Measurements from ENCODE around the gene SLC4A2. TPM values are rescaled to one million over a fixed set of nuclear protein-coding genes. Genes with fewer than 3 reads are reported as not detected.
A peak's percentile ranks its signal among the peaks of the same experiment; 100 is the strongest.

Gene SLC4A2
- total and polyA plus RNA-seq, 5 donors from 2014 or later = 11.6 to 71.7 (median 13.0) TPM

DNA sequence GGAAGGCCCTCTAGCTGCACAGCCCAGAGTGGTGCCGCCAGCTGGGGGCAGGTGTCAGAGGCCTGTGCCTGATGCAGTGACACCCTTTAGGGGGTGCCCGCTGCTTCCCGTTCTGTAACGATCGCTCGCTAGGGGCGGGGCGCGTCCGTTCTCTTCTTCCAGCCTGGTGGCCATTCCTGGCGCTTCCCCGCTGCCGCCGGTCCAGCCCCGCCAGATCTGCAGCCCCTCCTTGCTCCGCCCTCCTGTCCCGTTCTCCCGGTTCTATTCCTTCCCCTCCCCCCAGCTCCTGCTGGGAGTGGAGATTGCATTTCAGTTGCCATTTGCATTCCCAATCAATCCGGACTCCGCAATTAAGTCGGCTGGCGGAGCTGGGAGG, 66.1 kb downstream of the SLC4A2 start:
- DNase-seq (no peak), ATAC-seq (ENCODE audit: low read depth in 2 of 2) (no peak)
- no peaks in the 10 kb centered on the region for H3K9me3 Mint-ChIP-seq
- Histone ChIP-seq H3K27ac (ENCODE audit: insufficient read depth, low read length, poor library complexity, severe bottlenecking) (no peak overlapping the region), H3K4me3 (ENCODE audit: low read depth, low read length) (no peak overlapping the region), H3K4me1 (ENCODE audit: control insufficient read depth, insufficient read depth, low read length, poor library complexity, severe bottlenecking) (no peaks in the 10 kb centered on the region), H3K36me3 (ENCODE audit: control insufficient read depth, insufficient read depth, low read length) (peaks cover 4% of the 10 kb centered on the region), H3K9me3 (ENCODE audit: control insufficient read depth in 2 of 2, low read length in 2 of 2) (no peaks in the 10 kb centered on the region), H3K27me3 (ENCODE audit: control insufficient read depth, insufficient read depth, low read length) (no peaks in the 10 kb centered on the region)
- peaks cover 12% of the 10 kb centered on the region for H3K36me3 Mint-ChIP-seq
- H3K4me3 Mint-ChIP-seq = no peak overlapping the region
- H3K27me3 Mint-ChIP-seq = peaks cover 7% of the 10 kb centered on the region
- peaks cover 0 to 7% (median 6%) of the 10 kb centered on the region in 4 donors for H3K4me1 Mint-ChIP-seq
- H3K27ac Mint-ChIP-seq = peak overlapping the region in 1 of 3 donors; percentile 93

GRCh38 chr7:151125846-151126481, 66.6 kb downstream of the SLC4A2 start:
- Mint-ChIP-seq H3K27ac (peak overlapping the region in 1 of 3 donors; percentile 93), H3K4me3 (no peak overlapping the region), H3K9me3 (no peaks in the 10 kb centered on the region), H3K4me1 (peaks cover 0 to 7% (median 6%) of the 10 kb centered on the region in 4 donors), H3K36me3 (peaks cover 9% of the 10 kb centered on the region), H3K27me3 (peaks cover 7% of the 10 kb centered on the region)
- DNase-seq = no peak
- H3K36me3 ChIP-seq (ENCODE audit: control insufficient read depth, insufficient read depth, low read length) = peaks cover 4% of the 10 kb centered on the region
- H3K9me3 ChIP-seq (ENCODE audit: control insufficient read depth in 2 of 2, low read length in 2 of 2) = no peaks in the 10 kb centered on the region
- no peak overlapping the region for H3K4me3 ChIP-seq (ENCODE audit: low read depth, low read length)
- no peak for ATAC-seq (ENCODE audit: low read depth in 2 of 2)
- H3K27ac ChIP-seq (ENCODE audit: insufficient read depth, low read length, poor library complexity, severe bottlenecking) = no peak overlapping the region
- no peaks in the 10 kb centered on the region for H3K4me1 ChIP-seq (ENCODE audit: control insufficient read depth, insufficient read depth, low read length, poor library complexity, severe bottlenecking)
- no peaks in the 10 kb centered on the region for H3K27me3 ChIP-seq (ENCODE audit: control insufficient read depth, insufficient read depth, low read length)

Other genes starting within 250 kb of the SLC4A2 start
- not detected for gene AOC1, start 207.1 kb upstream of the SLC4A2 start, total RNA-seq
- not detected for gene AOC1, start 207.1 kb upstream of the SLC4A2 start, polyA plus RNA-seq
- 3.5 TPM for gene KCNH2, start 81.3 kb upstream of the SLC4A2 start, total RNA-seq
- 1 to 10 TPM in 3 of 4 donors, under 1 TPM in 1; 0.83 to 2.8 (median 1.5) TPM for gene KCNH2, start 81.3 kb upstream of the SLC4A2 start, polyA plus RNA-seq
- 10.7 TPM for gene NOS3, start 68.6 kb upstream of the SLC4A2 start, total RNA-seq
- gene NOS3, start 68.6 kb upstream of the SLC4A2 start, polyA plus RNA-seq = 1 to 10 TPM; 3.2 to 8.8 (median 7.1) TPM
- 21.2 TPM for gene ATG9B, start 35.1 kb upstream of the SLC4A2 start, total RNA-seq
- gene ATG9B, start 35.1 kb upstream of the SLC4A2 start, polyA plus RNA-seq = 10 to 100 TPM; 18.6 to 38.7 (median 36.2) TPM
- gene ABCB8, start 31.1 kb upstream of the SLC4A2 start, total RNA-seq = 61.4 TPM
- 10 to 100 TPM; 16.9 to 20.6 (median 18.6) TPM for gene ABCB8, start 31.1 kb upstream of the SLC4A2 start, polyA plus RNA-seq
- gene ASIC3, start 11.1 kb upstream of the SLC4A2 start, total RNA-seq = 5.9 TPM
- gene ASIC3, start 11.1 kb upstream of the SLC4A2 start, polyA plus RNA-seq = not detected
- 7.6 TPM for gene CDK5, start 1.7 kb upstream of the SLC4A2 start, total RNA-seq
- 10 to 100 TPM; 15.7 to 20.7 (median 17.6) TPM for gene CDK5, start 1.7 kb upstream of the SLC4A2 start, polyA plus RNA-seq
- gene FASTK, start 21.2 kb downstream of the SLC4A2 start, total RNA-seq = 92.4 TPM
- gene FASTK, start 21.2 kb downstream of the SLC4A2 start, polyA plus RNA-seq = 10 to 100 TPM; 39.5 to 53.3 (median 46.6) TPM
- 53.9 TPM for gene TMUB1, start 23.9 kb downstream of the SLC4A2 start, total RNA-seq
- gene TMUB1, start 23.9 kb downstream of the SLC4A2 start, polyA plus RNA-seq = 10 to 100 TPM; 41.1 to 54.6 (median 48.3) TPM
- gene AGAP3, start 26.9 kb downstream of the SLC4A2 start, total RNA-seq = 24.7 TPM
- 1 to 10 TPM; 1.9 to 3.2 (median 2.7) TPM for gene AGAP3, start 26.9 kb downstream of the SLC4A2 start, polyA plus RNA-seq
- not detected for gene GBX1, start 108.1 kb downstream of the SLC4A2 start, total RNA-seq
- gene GBX1, start 108.1 kb downstream of the SLC4A2 start, polyA plus RNA-seq = not detected
- gene ASB10, start 127.7 kb downstream of the SLC4A2 start, total RNA-seq = not detected
- gene ASB10, start 127.7 kb downstream of the SLC4A2 start, polyA plus RNA-seq = not detected
- 3.8 TPM for gene H2BK1, start 150.9 kb downstream of the SLC4A2 start, total RNA-seq
- not detected for gene H2BK1, start 150.9 kb downstream of the SLC4A2 start, polyA plus RNA-seq
- gene ABCF2, start 167.6 kb downstream of the SLC4A2 start, total RNA-seq = 16.3 TPM
- gene ABCF2, start 167.6 kb downstream of the SLC4A2 start, polyA plus RNA-seq = 10 to 100 TPM; 25.9 to 31.4 (median 29.7) TPM
- 38.8 TPM for gene CHPF2, start 172.9 kb downstream of the SLC4A2 start, total RNA-seq
- 10 to 100 TPM; 18.8 to 24.8 (median 23.0) TPM for gene CHPF2, start 172.9 kb downstream of the SLC4A2 start, polyA plus RNA-seq
- gene SMARCD3, start 189.1 kb downstream of the SLC4A2 start, total RNA-seq = 4.7 TPM
- 1 to 10 TPM; 1.5 to 4.4 (median 2.1) TPM for gene SMARCD3, start 189.1 kb downstream of the SLC4A2 start, polyA plus RNA-seq